ENCODE data around the gene CFAP45. TPM values are rescaled to one million over a fixed set of nuclear protein-coding genes. Genes with fewer than 3 reads are reported as not detected.

The CFAP45 gene
- total RNA-seq, 1 donor from 2014 or later: 0.46 TPM

DNA sequence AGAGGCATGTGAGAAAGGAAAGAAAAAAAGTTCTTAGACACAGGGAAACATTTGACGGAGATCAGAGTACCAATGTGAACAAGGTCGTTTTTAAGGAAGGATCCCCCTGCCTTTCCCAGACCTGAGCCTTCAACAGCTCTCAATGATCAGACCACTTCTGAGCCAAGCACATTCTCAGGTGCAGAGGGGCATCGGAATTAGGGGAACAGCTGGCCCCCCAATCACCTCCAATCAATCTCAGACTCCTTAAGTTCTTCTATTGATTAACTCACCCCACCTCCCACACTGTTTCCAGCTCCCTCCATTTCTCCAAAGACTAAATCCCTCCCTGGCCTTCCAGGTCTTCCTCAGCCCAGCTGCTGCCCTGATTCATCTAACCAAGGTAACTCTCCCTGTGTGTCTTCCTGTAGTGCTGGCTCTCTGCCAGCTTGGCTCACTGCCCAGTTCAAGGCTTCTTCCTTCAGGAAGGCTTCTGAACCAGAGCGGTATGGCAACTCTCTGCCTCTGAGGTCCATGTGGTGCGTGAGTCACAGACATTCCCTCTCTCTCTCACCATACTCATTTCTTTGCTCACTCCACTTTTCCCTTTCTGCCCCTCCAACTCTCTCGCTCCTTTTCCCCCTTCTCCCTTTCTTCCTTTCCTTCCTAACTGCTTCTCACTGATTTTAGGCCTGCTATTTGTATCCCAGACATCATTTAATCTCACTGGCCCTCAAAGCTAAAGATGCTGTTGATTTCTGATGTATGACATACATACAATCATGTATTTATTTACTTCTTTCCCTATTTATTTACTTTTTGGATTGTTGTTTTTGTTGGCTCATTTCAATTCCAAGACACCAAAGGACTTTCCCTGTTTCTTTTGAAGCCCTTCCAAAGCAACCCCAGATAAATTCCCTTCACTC lies 18.1 kb downstream of the CFAP45 start:
- H3K4me3 ChIP-seq (ENCODE audit: low read depth, low read length): no peak overlapping the region
- TF ChIP-seq, protein P1, sequence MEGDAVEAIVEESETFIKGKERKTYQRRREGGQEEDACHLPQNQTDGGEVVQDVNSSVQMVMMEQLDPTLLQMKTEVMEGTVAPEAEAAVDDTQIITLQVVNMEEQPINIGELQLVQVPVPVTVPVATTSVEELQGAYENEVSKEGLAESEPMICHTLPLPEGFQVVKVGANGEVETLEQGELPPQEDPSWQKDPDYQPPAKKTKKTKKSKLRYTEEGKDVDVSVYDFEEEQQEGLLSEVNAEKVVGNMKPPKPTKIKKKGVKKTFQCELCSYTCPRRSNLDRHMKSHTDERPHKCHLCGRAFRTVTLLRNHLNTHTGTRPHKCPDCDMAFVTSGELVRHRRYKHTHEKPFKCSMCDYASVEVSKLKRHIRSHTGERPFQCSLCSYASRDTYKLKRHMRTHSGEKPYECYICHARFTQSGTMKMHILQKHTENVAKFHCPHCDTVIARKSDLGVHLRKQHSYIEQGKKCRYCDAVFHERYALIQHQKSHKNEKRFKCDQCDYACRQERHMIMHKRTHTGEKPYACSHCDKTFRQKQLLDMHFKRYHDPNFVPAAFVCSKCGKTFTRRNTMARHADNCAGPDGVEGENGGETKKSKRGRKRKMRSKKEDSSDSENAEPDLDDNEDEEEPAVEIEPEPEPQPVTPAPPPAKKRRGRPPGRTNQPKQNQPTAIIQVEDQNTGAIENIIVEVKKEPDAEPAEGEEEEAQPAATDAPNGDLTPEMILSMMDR (conservative IDR thresholded peaks at IDR 0.05; ENCODE audit: low read depth, low read length): no peak
- DNase-seq (ENCODE audit: low read depth): peak; percentile 97

DNA sequence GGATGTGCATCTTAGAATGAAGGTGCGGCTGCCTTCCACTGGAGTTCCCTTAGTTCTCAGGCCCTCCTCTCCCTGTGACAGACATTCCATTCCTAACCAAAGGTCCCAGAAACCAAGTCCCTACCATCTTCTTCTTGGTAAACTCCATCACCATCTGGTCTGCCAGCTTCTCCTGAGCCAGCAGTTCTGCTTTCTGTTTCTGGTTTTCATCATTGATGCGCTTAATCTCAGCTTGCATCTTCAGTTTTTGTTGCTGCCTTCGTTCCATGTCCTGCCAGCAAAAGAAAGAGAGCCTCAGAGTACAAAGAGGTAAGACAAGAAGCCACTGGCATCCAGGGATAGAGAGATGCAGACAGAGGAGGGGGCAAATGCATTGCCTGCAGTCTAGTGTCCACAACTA lies 19.5 kb downstream of the CFAP45 start:
- TF ChIP-seq, protein P1 (conservative IDR thresholded peaks at IDR 0.05; ENCODE audit: low read depth, low read length): no peak
- H3K4me3 ChIP-seq (ENCODE audit: low read depth, low read length): no peak overlapping the region
- DNase-seq (ENCODE audit: low read depth): no peak

DNA sequence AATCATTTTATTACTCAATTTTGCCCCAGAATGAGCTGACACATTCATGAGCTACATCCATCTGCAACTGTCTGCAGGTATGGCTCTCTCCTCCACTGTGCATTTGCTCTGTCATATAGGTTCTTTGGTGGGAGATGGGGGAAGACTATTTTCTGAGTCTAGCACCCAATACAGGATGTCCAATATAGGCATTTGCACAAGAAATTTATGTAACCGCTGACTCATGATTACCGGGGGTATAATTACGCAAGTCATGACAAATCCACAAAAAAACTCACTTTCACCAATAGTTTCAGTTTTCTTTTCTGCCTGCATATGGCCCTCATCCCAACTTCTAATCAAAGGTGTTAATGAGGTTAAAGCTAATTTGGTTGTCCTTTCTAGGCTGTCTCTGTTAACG lies 20.0 kb downstream of the CFAP45 start:
- no peak overlapping the region for H3K4me3 ChIP-seq (ENCODE audit: low read depth, low read length)
- no peak for DNase-seq (ENCODE audit: low read depth)
- TF ChIP-seq, protein P1 (conservative IDR thresholded peaks at IDR 0.05; ENCODE audit: low read depth, low read length): no peak

DNA sequence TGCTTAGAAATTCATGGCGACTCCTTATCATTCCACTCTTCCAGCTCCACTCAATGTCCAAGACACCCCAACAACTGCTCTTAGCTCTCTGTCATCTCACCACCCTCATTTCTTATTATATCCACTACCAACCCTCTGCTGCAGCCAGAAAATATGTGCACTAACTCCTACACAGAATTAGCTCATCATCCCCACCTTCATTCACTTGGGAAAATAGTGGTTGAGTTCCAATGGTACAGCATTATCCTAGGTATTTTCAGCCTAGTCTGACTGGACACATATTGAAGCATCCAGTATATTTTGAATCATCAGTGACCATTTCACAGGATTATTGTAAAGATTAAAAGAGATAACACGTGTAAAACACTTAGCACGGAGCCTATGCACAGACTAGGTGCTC lies 20.8 kb downstream of the CFAP45 start:
- DNase-seq (ENCODE audit: low read depth): no peak
- H3K4me3 ChIP-seq (ENCODE audit: low read depth, low read length): no peak overlapping the region
- TF ChIP-seq, protein P1 (conservative IDR thresholded peaks at IDR 0.05; ENCODE audit: low read depth, low read length): no peak

DNA sequence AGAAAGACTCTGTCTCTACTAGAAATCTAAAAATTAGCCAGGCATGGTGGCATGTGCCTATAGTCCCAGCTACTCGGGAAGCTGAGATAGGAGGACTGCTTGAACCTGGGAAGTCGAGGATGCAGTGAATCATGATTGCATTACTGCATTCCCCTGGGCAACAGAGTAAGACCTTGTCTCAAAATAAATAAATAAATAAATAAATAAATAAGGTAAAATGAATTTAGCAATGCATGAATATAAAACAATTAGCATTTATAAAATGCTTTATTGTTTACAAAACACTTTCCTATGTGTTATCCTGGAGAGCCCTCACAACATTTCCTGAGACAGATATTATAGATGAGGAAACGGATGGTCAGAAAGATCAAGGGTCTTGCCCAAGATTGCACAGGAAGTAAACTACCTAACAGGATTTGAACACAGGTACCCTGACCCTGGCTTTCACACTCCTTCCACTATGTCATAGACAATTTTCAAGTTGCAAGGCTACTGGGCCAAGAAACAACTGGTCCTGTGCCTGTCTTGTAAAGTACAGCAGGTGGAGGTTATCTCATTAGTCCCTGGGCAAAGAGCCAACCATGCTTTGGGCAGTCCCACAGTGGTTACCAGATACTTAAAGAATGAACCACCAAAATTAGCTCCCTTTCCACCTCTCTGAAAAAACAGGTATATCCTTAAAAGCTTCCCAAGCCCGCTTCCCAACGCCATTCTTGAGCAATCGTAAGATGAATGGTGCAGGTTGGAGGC lies 22.1 kb downstream of the CFAP45 start:
- TF ChIP-seq, protein P1 (conservative IDR thresholded peaks at IDR 0.05; ENCODE audit: low read depth, low read length): no peak
- no peak for DNase-seq (ENCODE audit: low read depth)

DNA sequence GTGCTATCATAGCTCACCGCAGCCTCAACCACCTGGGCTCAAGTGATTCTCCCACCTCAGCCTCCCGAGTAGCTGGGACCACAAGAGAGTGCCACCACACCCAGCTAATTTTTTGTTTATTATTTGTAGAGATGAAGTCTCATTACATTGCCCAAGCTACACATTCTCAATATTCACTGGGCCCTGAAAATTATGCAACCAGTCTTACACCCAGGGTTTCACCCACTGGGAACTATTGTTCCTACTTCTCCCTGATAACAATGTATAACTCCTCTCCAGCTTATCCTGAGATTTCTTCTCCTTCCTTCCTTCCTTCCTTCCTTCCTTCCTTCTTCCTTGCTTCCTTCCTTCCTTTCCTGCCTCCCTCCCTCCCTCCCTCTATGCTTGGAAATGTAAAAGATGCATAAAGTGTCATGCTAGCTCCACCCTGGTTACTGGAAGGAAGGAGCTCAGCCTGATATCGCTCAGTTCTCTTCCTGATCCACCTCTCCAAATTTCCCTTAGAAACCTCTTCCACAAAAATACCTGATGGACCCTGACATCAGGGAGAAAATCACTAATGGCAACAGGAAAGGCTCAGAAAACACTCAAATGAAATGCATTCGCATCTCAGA lies 26.3 kb downstream of the CFAP45 start:
- no peak for DNase-seq (ENCODE audit: low read depth)
- TF ChIP-seq, protein P1 (conservative IDR thresholded peaks at IDR 0.05; ENCODE audit: low read depth, low read length): no peak
- no peak overlapping the region for H3K4me3 ChIP-seq (ENCODE audit: low read depth, low read length)

More for the DNA sequence above, 22.1 kb downstream of the CFAP45 start:
- H3K4me3 ChIP-seq (ENCODE audit: low read depth, low read length): no peak overlapping the region

All from epithelial cell of proximal tubule (primary cell).